ENCODE results near the gene SUGP2.

SUGP2 gene

GRCh38 chr19:19059018-19059836 is 25.9 kb upstream of the SUGP2 start:
- no CpG with 5 or more reads among the region's 17 CpGs for WGBS (ENCODE audit: insufficient coverage, insufficient read length)
- peaks cover 26% of the 10 kb centered on the region for H3K36me3 ChIP-seq (ENCODE audit: control insufficient read depth, insufficient read depth, low read length)

GRCh38 chr19:19057720-19058119 is 24.4 kb upstream of the SUGP2 start:
- Histone ChIP-seq H3K9me3 (ENCODE audit: control insufficient read depth, insufficient read depth, low read length) (no peaks in the 10 kb centered on the region), H3K27me3 (ENCODE audit: control insufficient read depth, insufficient read depth, low read length) (no peaks in the 10 kb centered on the region), H3K27ac (ENCODE audit: low read length) (no peak overlapping the region), H3K4me1 (ENCODE audit: control insufficient read depth, insufficient read depth, low read length) (peaks cover 2% of the 10 kb centered on the region; the same call in 1 of the 2 replicates), H3K4me3 (ENCODE audit: low read length) (no peak overlapping the region), H3K36me3 (ENCODE audit: control insufficient read depth, insufficient read depth, low read length) (peaks cover 30% of the 10 kb centered on the region)
- DNase-seq (ENCODE audit: low read depth, low spot score), result no peak
- WGBS (ENCODE audit: insufficient coverage, insufficient read length), result no CpG with 5 or more reads among the region's 7 CpGs

More at GRCh38 chr19:19059018-19059836, 25.9 kb upstream of the SUGP2 start:
- DNase-seq (ENCODE audit: low read depth, low spot score), result no peak
- Histone ChIP-seq H3K4me3 (ENCODE audit: low read length) (no peak overlapping the region), H3K27me3 (ENCODE audit: control insufficient read depth, insufficient read depth, low read length) (no peaks in the 10 kb centered on the region), H3K27ac (ENCODE audit: low read length) (no peak overlapping the region), H3K4me1 (ENCODE audit: control insufficient read depth, insufficient read depth, low read length) (peaks cover 2% of the 10 kb centered on the region), H3K9me3 (ENCODE audit: control insufficient read depth, insufficient read depth, low read length) (no peaks in the 10 kb centered on the region)

GRCh38 chr19:19057317-19057716 is 24.0 kb upstream of the SUGP2 start:
- Histone ChIP-seq H3K36me3 (ENCODE audit: control insufficient read depth, insufficient read depth, low read length) (peaks cover 34% of the 10 kb centered on the region), H3K4me1 (ENCODE audit: control insufficient read depth, insufficient read depth, low read length) (no peaks in the 10 kb centered on the region; the same call in 1 of the 2 replicates), H3K27ac (ENCODE audit: low read length) (no peak overlapping the region), H3K9me3 (ENCODE audit: control insufficient read depth, insufficient read depth, low read length) (no peaks in the 10 kb centered on the region), H3K27me3 (ENCODE audit: control insufficient read depth, insufficient read depth, low read length) (no peaks in the 10 kb centered on the region), H3K4me3 (ENCODE audit: low read length) (no peak overlapping the region)
- no peak for DNase-seq (ENCODE audit: low read depth, low spot score)
- WGBS (ENCODE audit: insufficient coverage, insufficient read length), result no CpG with 5 or more reads among the region's 13 CpGs

GRCh38 chr19:19056636-19057275 is 23.4 kb upstream of the SUGP2 start:
- Histone ChIP-seq H3K9me3 (ENCODE audit: control insufficient read depth, insufficient read depth, low read length) (no peaks in the 10 kb centered on the region), H3K36me3 (ENCODE audit: control insufficient read depth, insufficient read depth, low read length) (peaks cover 40% of the 10 kb centered on the region), H3K4me1 (ENCODE audit: control insufficient read depth, insufficient read depth, low read length) (no peaks in the 10 kb centered on the region; the same call in 1 of the 2 replicates), H3K27me3 (ENCODE audit: control insufficient read depth, insufficient read depth, low read length) (no peaks in the 10 kb centered on the region), H3K27ac (ENCODE audit: low read length) (no peak overlapping the region), H3K4me3 (ENCODE audit: low read length) (no peak overlapping the region)
- WGBS (ENCODE audit: insufficient coverage, insufficient read length), result no CpG with 5 or more reads among the region's 9 CpGs
- DNase-seq (ENCODE audit: low read depth, low spot score), result no peak

- WGBS (ENCODE audit: insufficient coverage, insufficient read length), result no CpG with 5 or more reads among the region's 13 CpGs
- H3K4me3 ChIP-seq (ENCODE audit: low read length), result no peak overlapping the region
- no peaks in the 10 kb centered on the region; the same call in 1 of the 2 replicates for H3K4me1 ChIP-seq (ENCODE audit: control insufficient read depth, insufficient read depth, low read length)
- H3K27me3 ChIP-seq (ENCODE audit: control insufficient read depth, insufficient read depth, low read length), result no peaks in the 10 kb centered on the region
- H3K36me3 ChIP-seq (ENCODE audit: control insufficient read depth, insufficient read depth, low read length), result peaks cover 44% of the 10 kb centered on the region
- H3K27ac ChIP-seq (ENCODE audit: low read length), result no peak overlapping the region
- no peak for DNase-seq (ENCODE audit: low read depth, low spot score)
- no peaks in the 10 kb centered on the region for H3K9me3 ChIP-seq (ENCODE audit: control insufficient read depth, insufficient read depth, low read length)
Observed at GRCh38 chr19:19055701-19056100, 22.4 kb upstream of the SUGP2 start.

- H3K27ac ChIP-seq (ENCODE audit: low read length), result no peak overlapping the region
- WGBS (ENCODE audit: insufficient coverage, insufficient read length), result no CpG with 5 or more reads among the region's 19 CpGs
- no peaks in the 10 kb centered on the region for H3K27me3 ChIP-seq (ENCODE audit: control insufficient read depth, insufficient read depth, low read length)
- H3K4me1 ChIP-seq (ENCODE audit: control insufficient read depth, insufficient read depth, low read length), result no peaks in the 10 kb centered on the region; the same call in 1 of the 2 replicates
- H3K36me3 ChIP-seq (ENCODE audit: control insufficient read depth, insufficient read depth, low read length), result peaks cover 44% of the 10 kb centered on the region
- H3K9me3 ChIP-seq (ENCODE audit: control insufficient read depth, insufficient read depth, low read length), result no peaks in the 10 kb centered on the region
- no peak overlapping the region for H3K4me3 ChIP-seq (ENCODE audit: low read length)
- DNase-seq (ENCODE audit: low read depth, low spot score), result no peak
Observed at GRCh38 chr19:19054939-19055440, 21.7 kb upstream of the SUGP2 start.

GRCh38 chr19:19054315-19054938 is 21.1 kb upstream of the SUGP2 start:
- no peak overlapping the region for H3K4me3 ChIP-seq (ENCODE audit: low read length)
- no CpG with 5 or more reads among the region's 15 CpGs for WGBS (ENCODE audit: insufficient coverage, insufficient read length)
- H3K4me1 ChIP-seq (ENCODE audit: control insufficient read depth, insufficient read depth, low read length), result no peaks in the 10 kb centered on the region; the same call in 1 of the 2 replicates
- DNase-seq (ENCODE audit: low read depth, low spot score), result no peak
- no peaks in the 10 kb centered on the region for H3K9me3 ChIP-seq (ENCODE audit: control insufficient read depth, insufficient read depth, low read length)
- H3K27me3 ChIP-seq (ENCODE audit: control insufficient read depth, insufficient read depth, low read length), result no peaks in the 10 kb centered on the region
- H3K36me3 ChIP-seq (ENCODE audit: control insufficient read depth, insufficient read depth, low read length), result peaks cover 44% of the 10 kb centered on the region
- no peak overlapping the region for H3K27ac ChIP-seq (ENCODE audit: low read length)

- H3K36me3 ChIP-seq (ENCODE audit: control insufficient read depth, insufficient read depth, low read length), result peaks cover 44% of the 10 kb centered on the region
- no peak overlapping the region for H3K4me3 ChIP-seq (ENCODE audit: low read length)
- peak; percentile 58 for DNase-seq (ENCODE audit: low read depth, low spot score)
Observed at GRCh38 chr19:19053508-19054314, 20.4 kb upstream of the SUGP2 start.

GRCh38 chr19:19052921-19053320 is 19.6 kb upstream of the SUGP2 start:
- no peak for DNase-seq (ENCODE audit: low read depth, low spot score)
- Histone ChIP-seq H3K27ac (ENCODE audit: low read length) (no peak overlapping the region), H3K27me3 (ENCODE audit: control insufficient read depth, insufficient read depth, low read length) (no peaks in the 10 kb centered on the region), H3K4me3 (ENCODE audit: low read length) (no peak overlapping the region), H3K4me1 (ENCODE audit: control insufficient read depth, insufficient read depth, low read length) (no peaks in the 10 kb centered on the region; the same call in 1 of the 2 replicates), H3K9me3 (ENCODE audit: control insufficient read depth, insufficient read depth, low read length) (no peaks in the 10 kb centered on the region), H3K36me3 (ENCODE audit: control insufficient read depth, insufficient read depth, low read length) (peaks cover 44% of the 10 kb centered on the region)
- WGBS (ENCODE audit: insufficient coverage, insufficient read length), result no CpG with 5 or more reads among the region's 1 CpG

More at GRCh38 chr19:19053508-19054314, 20.4 kb upstream of the SUGP2 start:
- Histone ChIP-seq H3K27ac (ENCODE audit: low read length) (no peak overlapping the region), H3K9me3 (ENCODE audit: control insufficient read depth, insufficient read depth, low read length) (no peaks in the 10 kb centered on the region), H3K27me3 (ENCODE audit: control insufficient read depth, insufficient read depth, low read length) (no peaks in the 10 kb centered on the region), H3K4me1 (ENCODE audit: control insufficient read depth, insufficient read depth, low read length) (no peaks in the 10 kb centered on the region; the same call in 1 of the 2 replicates)
- WGBS (ENCODE audit: insufficient coverage, insufficient read length), result no CpG with 5 or more reads among the region's 25 CpGs

Data from iPS DF 6.9 (cell line).